ENCODE results near the gene TENT4A. TPM values are rescaled to one million over a fixed set of nuclear protein-coding genes. Genes with fewer than 3 reads are reported as not detected.
A peak's percentile ranks its signal among the peaks of the same experiment; 100 is the strongest.

The TENT4A gene
- total RNA-seq, 6 experiments from 2014 or later: 8.5 to 23.1 (median 13.2) TPM

GRCh38 chr5:6727231-6727630 is 14.0 kb downstream of the TENT4A start:
- no peaks in the 10 kb centered on the region for H3K36me3 ChIP-seq
- TF ChIP-seq POLR2A (IDR thresholded peaks at IDR 0.05): no peak
- TF ChIP-seq CTCF (IDR thresholded peaks at IDR 0.05): no peak
- peaks cover 0 to 47% (median 24%) of the 10 kb centered on the region in 4 donors for H3K4me1 ChIP-seq
- H3K9me3 ChIP-seq: no peaks in the 10 kb centered on the region
- H3K27ac ChIP-seq: no peak overlapping the region
- ATAC-seq (no peak), DNase-seq (no peak)
- intact Hi-C loops (cut with DNase I): no loop called here
- 93% methylated on average over 5 of the region's 8 CpGs for WGBS (ENCODE audit: insufficient coverage, low coverage, low lambda C conversion rate, missing lambda C conversion rate)
- no peaks in the 10 kb centered on the region for H3K27me3 ChIP-seq
- H3K4me3 ChIP-seq: no peak overlapping the region

GRCh38 chr5:6728011-6728794 is 15.0 kb downstream of the TENT4A start:
- intact Hi-C loops (cut with DNase I): no loop called here
- no peak overlapping the region for H3K27ac ChIP-seq
- no peak overlapping the region for H3K4me3 ChIP-seq
- no peaks in the 10 kb centered on the region for H3K36me3 ChIP-seq
- no peaks in the 10 kb centered on the region for H3K27me3 ChIP-seq
- TF ChIP-seq CTCF (IDR thresholded peaks at IDR 0.05) (no peak), POLR2A (IDR thresholded peaks at IDR 0.05) (no peak)
- no peaks in the 10 kb centered on the region for H3K9me3 ChIP-seq
- H3K4me1 ChIP-seq: peaks cover 0 to 43% (median 24%) of the 10 kb centered on the region in 4 donors
- ATAC-seq: no peak
- WGBS (ENCODE audit: insufficient coverage, low coverage, low lambda C conversion rate, missing lambda C conversion rate): 86% methylated on average over 8 of the region's 17 CpGs
- no peak for DNase-seq

- Histone ChIP-seq H3K36me3 (no peaks in the 10 kb centered on the region), H3K27me3 (no peaks in the 10 kb centered on the region), H3K4me3 (no peak overlapping the region), H3K27ac (no peak overlapping the region), H3K4me1 (peaks cover 0 to 43% (median 22%) of the 10 kb centered on the region in 4 donors), H3K9me3 (no peaks in the 10 kb centered on the region)
- TF ChIP-seq CTCF (IDR thresholded peaks at IDR 0.05) (no peak), POLR2A (IDR thresholded peaks at IDR 0.05) (no peak)
- intact Hi-C loops (cut with DNase I): no loop called here
- DNase-seq (no peak), ATAC-seq (no peak)
- WGBS (ENCODE audit: insufficient coverage, low coverage, low lambda C conversion rate, missing lambda C conversion rate): 63% methylated on average over 1 of the region's 1 CpG
These were observed 15.6 kb downstream of the TENT4A start for GRCh38 chr5:6728795-6729183.

- intact Hi-C loops (cut with DNase I): no loop called here
- 59% methylated on average over 10 of the region's 12 CpGs for WGBS (ENCODE audit: insufficient coverage, low coverage, low lambda C conversion rate, missing lambda C conversion rate)
- no peak for TF ChIP-seq CTCF (IDR thresholded peaks at IDR 0.05)
- TF ChIP-seq POLR2A (IDR thresholded peaks at IDR 0.05): no peak
- Histone ChIP-seq H3K36me3 (no peaks in the 10 kb centered on the region), H3K4me3 (no peak overlapping the region), H3K27ac (peak overlapping the region in 1 of 3 donors; percentile 1), H3K27me3 (no peaks in the 10 kb centered on the region), H3K4me1 (peaks cover 0 to 51% (median 22%) of the 10 kb centered on the region in 4 donors), H3K9me3 (no peaks in the 10 kb centered on the region)
- peak in 1 of 3 donors; percentile 42 for DNase-seq
- ATAC-seq: peak; percentile 6 to 38 (median 28)
These were observed 16.4 kb downstream of the TENT4A start for GRCh38 chr5:6729386-6730310.

Data from right lobe of liver (tissue), 6 donors.